ENCODE data around the gene COL9A3.

Gene COL9A3

DNA sequence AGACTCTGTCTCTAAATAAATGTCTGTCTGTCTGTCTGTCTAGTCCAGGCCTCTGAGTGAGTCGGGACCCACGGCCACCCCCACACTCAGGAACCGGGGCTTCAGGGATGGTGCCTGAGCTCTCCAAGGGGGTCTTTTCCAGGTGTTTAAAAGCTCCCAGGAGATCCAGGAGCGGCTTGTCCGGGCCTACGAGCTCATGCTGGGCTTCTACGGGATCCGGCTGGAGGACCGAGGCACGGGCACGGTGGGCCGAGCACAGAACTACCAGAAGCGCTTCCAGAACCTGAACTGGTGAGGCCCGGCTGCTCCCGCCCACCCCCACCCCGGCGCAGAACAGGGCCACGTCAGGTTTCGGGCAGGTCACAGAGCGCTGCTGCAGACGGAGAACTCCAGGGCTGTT, 5.5 kb upstream of the COL9A3 start:
- no peak for DNase-seq (ENCODE audit: low read depth, low spot score)

DNA sequence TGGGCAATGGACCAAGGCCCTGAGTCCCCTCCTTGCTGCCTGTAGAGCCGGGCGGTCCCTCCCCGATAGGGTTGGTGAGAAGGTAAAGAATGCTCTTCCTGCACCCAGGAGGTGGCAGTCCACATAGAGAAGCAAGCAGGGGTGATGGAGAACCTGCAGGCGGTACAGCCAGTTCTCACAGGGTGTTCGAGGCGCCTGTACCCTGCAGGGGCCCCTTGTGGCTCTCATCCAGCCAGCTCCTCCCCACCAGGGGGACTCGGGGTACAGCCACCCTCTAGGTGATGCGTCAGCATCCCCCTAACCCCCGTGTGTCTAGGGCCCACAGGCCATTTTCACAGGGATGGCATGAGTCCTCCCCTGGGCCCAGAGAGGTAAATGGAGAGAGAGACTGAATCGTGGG, 5.1 kb upstream of the COL9A3 start:
- DNase-seq (ENCODE audit: low read depth, low spot score), result no peak

DNA sequence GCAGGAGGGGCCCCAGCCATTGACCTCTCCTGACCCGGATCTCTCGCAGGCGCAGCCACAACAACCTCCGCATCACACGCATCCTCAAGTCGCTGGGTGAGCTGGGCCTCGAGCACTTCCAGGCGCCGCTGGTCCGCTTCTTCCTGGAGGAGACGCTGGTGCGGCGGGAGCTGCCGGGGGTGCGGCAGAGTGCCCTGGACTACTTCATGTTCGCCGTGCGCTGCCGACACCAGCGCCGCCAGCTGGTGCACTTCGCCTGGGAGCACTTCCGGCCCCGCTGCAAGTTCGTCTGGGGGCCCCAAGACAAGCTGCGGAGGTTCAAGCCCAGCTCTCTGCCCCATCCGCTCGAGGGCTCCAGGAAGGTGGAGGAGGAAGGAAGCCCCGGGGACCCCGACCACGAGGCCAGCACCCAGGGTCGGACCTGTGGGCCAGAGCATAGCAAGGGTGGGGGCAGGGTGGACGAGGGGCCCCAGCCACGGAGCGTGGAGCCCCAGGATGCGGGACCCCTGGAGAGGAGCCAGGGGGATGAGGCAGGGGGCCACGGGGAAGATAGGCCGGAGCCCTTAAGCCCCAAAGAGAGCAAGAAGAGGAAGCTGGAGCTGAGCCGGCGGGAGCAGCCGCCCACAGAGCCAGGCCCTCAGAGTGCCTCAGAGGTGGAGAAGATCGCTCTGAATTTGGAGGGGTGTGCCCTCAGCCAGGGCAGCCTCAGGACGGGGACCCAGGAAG, 4.5 kb upstream of the COL9A3 start:
- no peak for DNase-seq (ENCODE audit: low read depth, low spot score)

DNA sequence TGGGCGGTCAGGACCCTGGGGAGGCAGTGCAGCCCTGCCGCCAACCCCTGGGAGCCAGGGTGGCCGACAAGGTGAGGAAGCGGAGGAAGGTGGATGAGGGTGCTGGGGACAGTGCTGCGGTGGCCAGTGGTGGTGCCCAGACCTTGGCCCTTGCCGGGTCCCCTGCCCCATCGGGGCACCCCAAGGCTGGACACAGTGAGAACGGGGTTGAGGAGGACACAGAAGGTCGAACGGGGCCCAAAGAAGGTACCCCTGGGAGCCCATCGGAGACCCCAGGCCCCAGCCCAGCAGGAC, 4.0 kb upstream of the COL9A3 start:
- no peak for DNase-seq (ENCODE audit: low read depth, low spot score)

DNA sequence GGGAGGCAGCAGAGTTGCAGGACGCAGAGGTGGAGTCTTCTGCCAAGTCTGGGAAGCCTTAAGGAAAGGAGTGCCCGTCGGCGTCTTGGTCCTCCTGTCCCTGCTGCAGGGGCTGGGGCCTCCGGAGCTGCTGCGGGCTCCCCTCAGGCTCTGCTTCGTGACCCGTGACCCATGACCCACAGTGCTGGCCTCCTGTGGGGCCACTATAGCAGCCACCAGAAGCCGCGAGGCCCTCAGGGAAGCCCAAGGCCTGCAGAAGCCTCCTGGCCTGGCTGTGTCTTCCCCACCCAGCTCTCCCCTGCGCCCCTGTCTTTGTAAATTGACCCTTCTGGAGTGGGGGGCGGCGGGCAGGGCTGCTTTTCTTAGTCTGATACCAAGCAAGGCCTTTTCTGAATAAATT, 3.3 kb upstream of the COL9A3 start:
- no peak for DNase-seq (ENCODE audit: low read depth, low spot score)

DNA sequence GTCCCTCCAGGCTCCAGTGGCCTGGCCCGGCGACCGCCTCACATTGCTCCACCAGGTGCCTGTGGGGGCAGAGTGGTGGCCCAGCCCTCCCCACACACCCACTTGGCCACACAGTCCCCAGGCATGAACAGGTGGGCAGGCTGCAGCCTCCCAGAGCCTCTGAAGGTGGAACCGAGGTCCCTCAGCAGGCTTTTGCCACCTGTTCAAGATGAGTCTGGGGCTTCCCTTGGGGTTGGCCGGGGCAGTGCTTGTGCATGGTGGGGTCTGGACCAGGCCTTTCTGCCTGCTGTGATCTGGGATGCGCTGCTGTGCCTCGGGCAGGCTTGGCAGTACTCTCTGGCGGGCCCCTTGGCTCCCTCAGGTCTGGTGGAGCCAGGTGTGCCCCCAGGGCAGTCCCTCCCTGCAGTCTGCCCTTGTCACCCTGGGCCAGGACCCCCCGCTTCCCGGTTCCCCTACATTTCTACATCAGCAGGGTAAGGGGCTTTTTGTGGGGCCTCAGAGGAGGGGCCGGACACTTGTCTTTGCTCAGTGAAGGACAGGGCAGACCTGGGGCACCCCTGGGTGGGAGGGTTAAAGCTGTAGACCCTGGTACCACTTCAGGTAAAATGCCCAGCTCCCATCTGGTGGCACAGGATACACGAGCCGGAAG, 2.7 kb upstream of the COL9A3 start:
- DNase-seq (ENCODE audit: low read depth, low spot score), result no peak

DNA sequence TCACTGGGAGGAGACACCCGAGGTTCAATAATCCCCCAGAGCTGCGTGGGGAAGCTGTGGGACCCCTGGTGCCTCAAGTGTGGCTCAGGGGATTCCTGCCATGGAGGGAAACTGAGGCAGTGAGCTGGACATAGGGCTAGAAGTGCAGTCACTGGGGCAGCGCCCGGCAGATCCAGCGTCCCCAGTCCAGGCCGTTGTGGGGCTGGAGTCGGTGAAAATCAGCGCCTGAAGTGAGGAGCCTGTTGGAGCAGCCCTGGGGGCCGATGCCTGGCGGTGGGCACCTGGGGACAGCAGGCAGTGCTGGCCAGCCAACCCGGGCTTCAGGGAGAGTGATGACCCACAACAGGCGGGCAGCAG, 2.2 kb upstream of the COL9A3 start:
- DNase-seq (ENCODE audit: low read depth, low spot score), result no peak

DNA sequence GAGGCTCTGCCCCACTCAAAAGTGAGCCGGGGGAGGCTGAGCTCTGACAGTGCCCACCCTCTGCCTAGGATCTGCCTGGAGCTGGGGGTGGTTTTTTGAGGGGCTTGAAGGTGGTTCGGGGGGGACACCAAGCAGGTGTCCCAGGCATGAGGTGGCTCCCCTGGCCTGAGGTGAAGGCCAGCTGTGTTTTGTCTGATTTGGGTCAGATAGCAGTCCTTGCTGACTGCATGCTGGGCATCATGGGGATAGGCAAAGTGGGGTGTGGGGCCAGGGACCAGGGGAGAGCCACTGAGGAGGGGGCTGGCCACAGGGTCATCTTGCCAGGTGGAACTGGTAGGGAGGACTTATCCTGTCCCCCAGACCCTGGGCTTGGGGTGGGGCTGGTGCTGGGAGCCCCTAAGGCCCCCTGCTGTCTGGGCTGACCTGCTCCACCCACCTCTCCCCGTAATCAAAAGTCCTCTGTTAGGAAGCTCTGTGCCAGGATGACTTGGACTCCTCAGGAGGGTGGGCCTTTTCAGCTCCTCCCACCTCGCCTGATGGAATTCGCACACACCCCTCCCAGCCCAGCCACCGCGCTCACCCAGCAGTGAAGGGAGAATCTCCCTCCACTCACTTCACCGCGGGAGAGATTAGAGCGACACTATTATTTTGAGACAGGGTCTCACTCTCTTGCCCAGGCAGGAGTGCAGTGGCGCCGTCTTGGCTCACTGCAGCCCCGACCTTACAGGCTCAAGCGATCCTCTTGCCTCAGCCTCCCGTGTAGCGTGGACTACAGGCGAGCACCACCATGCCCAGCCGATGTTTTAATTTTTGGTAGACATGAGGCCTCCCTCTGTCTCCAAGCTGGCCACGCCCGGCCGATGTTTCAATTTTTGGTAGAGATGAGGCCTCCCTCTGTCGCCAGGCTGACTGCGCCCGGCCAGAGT, 1.5 kb upstream of the COL9A3 start:
- no peak for DNase-seq (ENCODE audit: low read depth, low spot score)

DNA sequence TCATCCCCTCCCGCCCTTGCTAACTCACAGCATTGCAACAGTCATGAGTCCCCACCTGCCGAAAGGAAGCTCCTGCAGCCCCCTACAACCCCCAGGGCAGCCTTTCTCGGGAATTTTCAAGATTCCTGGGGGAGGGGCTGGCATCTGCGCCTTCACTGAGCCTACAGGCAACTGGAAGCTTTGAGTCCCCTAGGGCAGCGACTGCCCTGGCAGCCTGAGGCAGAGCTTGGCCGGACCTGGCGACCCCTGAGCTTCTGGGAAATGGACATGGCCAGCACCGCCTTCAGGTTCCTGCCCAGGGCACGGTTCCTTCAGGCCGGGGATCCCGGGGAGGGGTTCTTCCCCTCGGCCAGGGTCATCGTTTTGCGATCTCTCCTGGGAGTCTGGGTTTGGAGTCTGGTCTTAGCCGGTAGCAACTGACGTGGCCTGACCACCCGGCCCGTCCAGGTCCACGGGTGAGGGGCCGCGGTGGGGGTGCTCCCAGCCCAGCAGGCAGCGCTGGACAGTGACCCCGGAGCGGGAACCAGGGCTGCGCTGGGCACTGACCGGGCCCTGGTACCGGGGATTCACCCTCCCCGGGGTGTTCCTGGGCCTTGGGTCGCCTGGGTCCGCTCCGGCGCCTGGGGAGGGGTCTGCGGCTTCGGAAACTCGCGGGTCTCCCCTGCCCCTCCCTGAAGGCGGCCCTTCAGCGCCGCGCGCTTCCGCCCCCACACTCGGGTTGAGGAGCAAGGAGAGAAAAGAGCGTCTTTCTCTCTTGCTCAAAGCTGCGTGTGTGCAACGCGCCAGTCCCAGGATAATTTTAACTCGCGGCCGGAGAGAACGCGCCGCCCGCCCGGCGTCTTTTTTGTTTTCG, 593 bp upstream of the COL9A3 start:
- no peak for DNase-seq (ENCODE audit: low read depth, low spot score)

DNA sequence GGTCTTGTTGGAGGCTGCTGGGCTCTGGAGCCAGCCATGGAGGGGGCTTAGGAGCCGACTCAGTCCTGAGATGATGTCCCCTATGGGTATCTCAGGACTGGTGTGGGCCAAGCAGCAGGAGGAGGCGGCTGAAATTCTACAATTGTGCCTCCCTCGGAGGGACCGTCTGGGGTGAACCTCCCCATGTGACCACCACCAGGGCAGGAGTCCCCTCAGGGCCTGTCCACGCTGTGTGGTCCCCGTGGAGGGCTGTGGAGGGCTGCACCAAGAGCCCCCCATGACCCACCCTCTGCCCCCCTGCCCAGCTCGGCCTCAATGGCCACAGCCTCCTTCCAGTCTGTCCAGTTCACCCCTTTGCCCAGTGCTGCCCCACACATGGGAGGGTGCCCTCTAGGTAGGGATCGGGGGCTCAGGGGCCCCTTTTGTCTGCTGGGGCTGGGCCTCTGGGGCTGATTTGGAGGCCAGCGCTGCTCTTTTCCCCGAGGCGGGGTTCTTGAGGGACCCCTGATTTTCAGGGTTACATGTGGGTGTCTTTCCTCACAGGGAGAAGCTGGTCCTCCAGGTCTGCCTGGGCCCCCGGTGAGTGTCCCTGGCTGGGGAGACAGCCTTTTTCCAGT, 1.2 kb downstream of the COL9A3 start:
- no peak for DNase-seq (ENCODE audit: low read depth, low spot score)

DNA sequence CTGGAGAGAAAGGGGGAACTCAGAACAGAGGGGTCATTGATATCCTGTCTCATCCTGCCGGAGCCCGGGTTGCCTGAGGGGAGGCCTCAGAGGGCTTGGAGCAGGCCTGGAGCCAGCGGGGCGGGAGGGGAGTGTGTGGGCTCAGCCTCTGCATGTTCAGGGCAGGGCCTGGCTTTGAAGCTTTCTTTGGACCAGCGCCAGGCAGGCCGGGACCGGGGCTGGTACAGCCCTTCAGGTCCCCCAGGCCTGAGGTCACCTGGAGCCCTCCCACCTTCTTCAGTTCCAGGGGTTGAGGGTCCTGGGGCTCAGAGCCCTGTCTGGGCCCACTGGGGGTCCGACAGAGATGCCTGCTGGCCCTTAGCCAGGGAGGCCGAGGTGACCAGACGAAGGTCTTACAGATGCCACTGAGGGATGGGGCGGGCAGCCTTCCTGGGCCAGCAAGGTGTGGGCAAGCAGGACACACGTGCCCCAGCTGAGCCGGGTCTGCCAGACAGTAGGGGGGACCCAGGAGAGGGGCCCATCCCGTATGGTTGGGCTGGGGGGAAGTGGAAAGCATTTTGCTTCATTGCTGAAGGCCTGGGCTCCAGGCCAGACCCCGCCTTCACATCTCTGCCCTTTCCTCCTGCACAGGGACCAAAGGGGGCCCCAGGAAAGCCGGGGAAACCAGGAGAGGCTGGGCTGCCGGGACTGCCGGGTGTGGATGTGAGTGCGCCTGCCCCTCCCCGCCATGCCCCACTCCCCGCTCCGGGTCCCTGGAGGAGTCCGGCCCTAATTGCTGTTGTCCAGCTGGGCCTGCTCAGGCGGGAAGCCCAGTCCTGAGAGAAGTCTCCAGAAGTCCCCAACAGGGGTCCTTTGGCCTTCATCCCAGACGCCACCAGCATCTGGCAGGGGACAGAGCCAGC, 2.0 kb downstream of the COL9A3 start:
- no peak for DNase-seq (ENCODE audit: low read depth, low spot score)

DNA sequence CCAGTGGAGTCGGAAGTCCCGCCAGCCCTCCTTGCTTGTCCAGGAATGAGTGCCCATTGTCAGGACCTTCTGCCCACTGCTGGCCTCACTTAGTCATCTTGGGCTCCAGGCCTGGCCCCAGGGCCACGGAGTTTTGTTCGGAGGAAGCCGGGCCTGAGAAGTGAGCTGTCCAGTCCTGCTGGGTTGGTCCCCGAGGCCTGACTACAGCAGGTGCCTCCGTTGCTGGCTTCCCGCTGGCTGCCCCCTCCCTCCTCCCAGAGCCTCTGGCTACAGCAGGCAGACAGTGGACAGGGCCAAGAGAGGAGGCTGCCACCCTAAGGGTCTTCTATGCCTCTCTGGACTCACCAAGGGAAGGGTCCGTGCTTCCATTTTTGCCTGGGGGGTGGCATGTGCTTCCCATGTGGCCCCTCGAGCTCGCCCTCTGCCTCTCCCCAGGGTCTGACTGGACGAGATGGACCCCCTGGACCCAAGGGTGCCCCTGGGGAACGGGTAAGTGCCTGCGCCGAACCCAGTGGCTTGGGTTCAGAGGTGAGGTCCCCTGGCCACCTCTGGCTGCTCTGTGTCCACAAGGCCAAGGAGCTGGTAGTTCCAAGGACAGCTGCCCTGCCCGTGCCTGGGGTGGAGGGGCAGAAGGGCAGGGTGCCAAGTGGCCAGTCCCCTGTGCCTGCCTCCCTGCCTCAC, 2.8 kb downstream of the COL9A3 start:
- no peak for DNase-seq (ENCODE audit: low read depth, low spot score)

DNA sequence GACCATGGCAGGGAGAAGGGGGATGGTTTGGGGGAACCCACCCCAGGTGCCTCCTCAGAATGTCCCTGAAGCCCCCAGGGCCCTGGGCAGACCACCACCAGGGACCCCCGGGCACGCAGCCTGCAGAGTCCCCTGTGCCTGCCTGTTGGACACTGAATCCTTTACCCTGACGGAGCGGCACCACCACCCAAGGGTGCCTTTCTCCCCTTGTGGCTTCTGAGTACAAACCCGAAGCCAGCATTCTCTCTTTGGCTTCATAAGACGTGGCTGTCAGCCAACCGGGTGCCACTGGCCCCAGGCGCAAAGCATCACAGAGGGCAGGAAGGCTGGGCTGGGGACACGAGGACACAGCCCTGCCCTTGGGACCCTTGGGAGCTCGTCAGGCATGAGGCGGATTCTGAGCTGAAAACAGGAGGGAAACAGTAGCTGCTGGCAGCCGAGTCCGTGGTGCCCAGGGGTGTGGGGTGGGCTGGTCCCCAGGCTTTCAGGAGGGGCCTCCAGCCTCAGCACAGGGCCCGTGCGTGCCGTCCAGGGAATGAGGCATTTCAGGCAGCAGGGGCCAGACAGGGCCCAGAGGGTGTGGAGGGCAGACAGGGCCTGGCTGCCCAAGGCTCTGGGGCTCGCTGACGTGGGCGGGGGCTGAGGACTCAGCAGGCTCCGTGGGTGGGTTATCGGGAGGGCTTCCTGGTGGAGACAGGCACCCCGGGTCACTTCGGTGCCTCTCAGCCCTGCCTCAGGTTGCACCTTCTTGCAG, 3.5 kb downstream of the COL9A3 start:
- DNase-seq (ENCODE audit: low read depth, low spot score), result no peak

DNA sequence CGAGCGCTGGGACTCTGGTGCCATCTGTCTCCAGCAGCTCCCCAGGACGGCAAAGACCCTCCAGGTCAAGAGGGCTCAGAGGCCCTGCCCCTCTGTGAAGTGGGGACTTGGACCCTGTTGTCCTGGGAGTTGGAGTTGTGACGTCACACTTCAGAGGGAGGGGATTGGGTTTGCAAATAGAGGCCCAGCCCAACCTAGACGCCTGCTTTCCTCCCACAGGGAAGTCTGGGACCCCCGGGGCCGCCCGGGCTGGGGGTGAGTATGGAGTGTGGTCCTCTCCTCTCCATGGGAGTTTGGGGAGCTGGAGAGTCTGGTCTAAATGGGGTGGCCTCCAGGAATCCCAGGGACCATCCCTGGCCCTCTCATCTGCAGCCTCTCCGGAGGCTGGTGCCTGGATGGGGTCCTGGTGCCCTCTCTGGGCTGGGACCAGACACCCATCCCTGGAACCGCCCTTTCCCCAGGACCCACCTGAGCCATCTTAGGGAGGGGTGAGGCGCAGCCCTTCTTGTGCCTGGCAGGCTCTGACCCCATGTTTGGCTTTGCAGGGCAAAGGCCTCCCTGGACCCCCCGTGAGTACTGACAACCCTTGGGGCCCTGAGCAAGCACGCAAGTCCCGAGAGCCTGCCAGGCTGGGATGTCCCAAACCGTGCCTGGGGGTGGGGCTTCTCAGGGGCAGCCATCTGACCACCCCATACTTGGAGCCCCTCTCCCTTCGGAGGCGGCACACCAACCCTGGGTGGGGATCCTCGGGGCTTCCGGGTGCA, 4.3 kb downstream of the COL9A3 start:
- no peak for DNase-seq (ENCODE audit: low read depth, low spot score)

DNA sequence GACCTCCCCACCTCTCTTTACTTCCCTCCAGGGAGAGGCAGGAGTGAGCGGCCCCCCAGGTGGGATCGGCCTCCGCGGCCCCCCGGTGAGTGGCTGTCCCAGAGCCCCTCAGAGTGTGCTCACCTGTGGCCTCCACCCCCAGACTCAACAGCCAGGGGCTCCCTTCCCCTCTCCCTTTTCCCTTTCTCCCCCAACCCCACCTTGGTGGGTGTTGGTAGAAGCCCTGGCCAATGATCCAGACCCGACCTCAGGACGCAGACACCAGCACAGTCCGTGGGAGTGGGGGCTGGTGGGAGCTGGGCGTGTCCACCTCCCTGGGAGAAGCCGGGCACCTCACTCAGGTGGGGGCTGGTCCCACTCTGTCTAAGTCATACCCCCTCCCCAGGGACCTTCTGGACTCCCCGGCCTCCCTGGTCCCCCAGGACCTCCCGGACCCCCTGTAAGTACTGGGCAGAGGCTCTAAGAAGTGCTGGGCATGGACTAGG, 4.9 kb downstream of the COL9A3 start:
- no peak for DNase-seq (ENCODE audit: low read depth, low spot score)

DNA sequence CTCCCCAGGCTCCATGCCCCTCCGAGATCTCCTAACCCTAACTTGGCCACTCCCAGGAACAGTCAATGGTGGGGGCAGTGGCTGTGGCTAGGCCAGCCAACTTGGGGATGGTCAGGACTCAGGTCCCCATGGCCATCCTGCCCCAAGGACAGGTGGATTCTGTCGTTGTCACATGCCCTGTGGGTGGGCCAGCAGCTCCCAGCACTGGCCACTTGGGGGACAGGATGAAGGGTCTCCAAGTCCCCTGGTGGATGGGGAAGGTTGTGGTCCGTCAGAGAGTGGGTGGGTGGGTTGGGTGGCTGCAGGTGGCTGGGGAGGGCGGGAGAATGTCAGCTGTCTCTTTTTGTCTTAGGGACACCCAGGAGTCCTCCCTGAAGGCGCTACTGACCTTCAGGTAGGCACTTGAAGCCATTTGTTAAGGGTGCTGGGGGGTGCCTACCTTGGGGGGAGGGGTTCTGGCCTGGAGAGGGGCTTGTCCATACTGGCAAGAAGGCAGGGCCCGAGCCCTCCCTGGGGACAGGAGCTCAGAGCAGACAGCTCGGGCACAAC, 5.5 kb downstream of the COL9A3 start:
- DNase-seq (ENCODE audit: low read depth, low spot score), result no peak

DNA sequence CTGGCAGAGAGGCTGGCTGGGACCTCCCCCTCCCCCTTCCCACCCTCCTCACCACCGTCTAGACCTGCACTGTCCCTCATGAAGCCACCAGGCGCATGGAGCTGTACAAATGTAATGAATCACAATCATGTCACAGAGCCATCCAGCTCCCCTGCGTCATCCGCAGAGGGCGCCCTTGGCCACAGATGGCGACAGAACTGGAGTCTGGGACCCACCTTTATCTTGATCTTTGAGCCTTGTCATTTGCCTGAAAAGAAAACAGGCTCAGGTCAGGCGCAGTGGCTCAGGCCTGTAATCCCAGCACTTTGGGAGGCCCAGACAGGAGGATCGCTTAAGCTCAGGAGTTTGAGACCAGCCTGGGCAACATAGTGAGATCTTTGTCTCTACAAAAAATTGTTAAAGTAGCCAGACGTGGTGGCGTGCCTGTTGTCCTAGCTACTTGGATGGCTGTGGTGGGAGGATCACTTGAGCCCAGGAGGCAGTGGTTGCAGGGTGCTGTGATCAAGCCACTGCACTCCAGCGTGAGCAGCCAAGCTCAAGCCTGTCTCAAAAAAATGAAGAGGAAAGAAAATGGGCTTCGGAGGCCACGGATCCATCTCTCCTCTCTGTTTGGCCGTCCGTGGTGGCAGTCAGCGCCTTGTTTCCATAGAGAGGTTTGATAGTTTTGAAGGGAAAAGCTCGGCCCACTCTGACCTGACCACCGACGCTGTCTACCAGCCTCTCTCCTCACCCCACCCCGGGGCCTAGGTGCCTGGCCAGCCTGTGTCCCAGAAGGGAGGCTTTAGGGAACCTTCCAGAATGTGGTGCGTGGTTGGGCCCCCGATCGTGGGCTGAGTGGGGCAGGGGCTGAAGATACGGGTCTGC, 6.2 kb downstream of the COL9A3 start:
- DNase-seq (ENCODE audit: low read depth, low spot score), result no peak

All from brain pericyte (primary cell).